HG02973 (cell line): ENCODE data around the gene SMYD3.

Source experiments
- ATAC-seq: cut with Tn5 transposase; IDR thresholded peaks from one replicate; pipeline ENCODE4 v1.9.1; 2021; ENCODE audit warnings: moderate library complexity; ENCODE audit not compliant: unreplicated experiment

Gene SMYD3

DNA sequence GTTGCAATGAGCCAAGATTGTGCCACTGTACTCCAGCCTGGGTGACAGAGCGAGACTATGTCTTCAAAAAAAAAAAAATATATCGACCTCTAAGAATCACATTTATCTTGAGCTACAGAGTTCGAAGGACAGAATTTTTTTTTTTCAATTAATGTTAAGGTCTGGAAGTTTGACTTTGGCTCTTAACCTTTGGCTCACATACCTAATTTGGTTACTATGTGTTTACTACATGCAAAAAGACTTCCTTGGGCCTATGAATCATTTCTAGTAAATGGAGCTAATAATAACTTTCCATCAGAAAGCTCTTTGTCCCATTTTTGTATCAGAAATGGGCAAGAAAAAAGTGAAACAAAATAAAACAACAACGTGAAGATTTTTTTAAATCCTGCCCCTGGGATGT is 351.2 kb downstream of the SMYD3 start:
- no peak for ATAC-seq

DNA sequence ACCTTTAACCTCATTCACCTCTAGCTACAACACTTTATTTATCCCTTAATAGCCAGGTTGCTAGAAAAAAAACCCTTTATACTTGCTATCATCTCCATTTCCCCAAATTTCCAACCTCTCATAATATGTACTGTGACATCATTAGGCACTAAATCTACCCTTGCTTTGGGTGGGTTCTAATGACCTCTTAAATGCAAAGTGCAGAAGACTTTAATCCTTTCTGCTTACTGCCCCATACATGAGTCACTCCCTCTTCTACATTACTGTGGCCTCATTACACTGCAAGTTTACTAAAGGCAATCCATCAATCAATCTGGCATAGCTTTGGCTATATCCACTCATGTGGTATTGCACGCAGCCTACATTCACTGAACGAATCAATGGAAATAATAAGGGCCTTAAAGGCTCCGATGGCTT is 353.3 kb downstream of the SMYD3 start:
- ATAC-seq, result no peak

DNA sequence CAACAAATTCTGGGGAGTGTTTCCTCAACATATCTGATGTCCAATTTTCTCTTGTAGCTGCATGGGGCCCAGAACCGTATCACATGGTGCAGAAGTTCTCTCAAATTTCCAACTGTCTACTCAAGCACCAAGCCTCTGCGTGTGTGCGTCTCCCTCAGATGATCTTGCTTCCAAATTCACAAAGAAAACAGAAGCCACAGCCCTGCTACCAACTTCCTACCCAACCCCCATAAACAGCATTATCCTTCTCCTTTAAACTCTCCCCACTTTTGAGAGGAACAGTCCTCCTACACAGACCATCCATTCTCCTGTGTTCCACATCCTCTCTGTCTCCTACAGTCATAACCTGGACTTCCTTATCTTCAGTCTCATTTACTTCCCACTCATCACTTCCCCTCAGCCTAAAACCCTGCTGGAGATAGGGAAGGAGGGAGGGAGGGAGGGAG is 354.1 kb downstream of the SMYD3 start:
- ATAC-seq, result no peak

DNA sequence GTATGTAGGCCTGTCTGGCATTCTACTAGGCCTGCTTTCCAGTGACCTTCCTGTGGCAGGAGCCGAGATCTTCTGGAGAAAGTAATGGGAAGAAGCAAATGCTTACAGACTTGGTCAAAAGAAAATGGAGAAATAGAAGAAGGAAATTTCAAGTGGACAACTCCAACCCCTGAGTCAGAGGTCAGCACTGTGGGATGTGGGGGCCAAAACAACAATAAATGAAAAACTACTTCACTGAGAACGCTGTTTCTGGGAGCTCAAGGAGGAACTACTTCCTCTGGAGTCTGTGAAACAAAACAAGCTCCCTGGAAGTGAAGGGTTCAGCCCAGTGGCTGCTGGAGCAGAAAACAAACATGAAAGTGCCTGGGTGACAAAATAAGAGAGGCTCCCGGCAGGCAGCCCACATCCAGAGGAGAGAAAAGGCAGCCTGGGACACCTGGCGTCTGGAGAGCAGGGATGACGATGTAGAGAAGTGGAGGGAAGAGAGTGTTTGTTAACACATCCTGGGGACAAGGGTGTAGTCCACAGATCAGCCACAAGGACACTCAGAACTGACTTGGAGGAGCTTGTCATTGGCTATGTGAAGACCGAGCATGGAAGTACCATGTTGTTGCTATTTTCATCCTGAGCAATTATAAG is 355.2 kb downstream of the SMYD3 start:
- ATAC-seq, result no peak

DNA sequence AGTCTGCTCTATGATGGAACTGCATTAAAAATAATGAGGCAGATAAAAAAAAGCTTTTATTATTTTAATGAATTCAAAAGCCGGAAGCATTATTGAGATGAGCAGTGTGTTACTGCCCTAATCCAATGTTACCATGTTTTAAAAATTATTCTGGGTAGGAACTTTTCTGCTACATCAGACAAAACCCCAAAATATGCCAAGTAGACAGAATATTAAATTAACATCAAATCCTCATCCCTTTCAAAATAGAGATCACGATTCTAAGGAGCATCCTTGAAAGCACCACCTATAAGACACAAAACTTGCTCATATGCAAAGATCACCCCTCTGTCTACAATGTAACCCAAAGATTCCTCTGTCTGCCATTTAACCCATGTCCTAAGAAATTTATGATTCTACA is 357.5 kb downstream of the SMYD3 start:
- no peak for ATAC-seq

DNA sequence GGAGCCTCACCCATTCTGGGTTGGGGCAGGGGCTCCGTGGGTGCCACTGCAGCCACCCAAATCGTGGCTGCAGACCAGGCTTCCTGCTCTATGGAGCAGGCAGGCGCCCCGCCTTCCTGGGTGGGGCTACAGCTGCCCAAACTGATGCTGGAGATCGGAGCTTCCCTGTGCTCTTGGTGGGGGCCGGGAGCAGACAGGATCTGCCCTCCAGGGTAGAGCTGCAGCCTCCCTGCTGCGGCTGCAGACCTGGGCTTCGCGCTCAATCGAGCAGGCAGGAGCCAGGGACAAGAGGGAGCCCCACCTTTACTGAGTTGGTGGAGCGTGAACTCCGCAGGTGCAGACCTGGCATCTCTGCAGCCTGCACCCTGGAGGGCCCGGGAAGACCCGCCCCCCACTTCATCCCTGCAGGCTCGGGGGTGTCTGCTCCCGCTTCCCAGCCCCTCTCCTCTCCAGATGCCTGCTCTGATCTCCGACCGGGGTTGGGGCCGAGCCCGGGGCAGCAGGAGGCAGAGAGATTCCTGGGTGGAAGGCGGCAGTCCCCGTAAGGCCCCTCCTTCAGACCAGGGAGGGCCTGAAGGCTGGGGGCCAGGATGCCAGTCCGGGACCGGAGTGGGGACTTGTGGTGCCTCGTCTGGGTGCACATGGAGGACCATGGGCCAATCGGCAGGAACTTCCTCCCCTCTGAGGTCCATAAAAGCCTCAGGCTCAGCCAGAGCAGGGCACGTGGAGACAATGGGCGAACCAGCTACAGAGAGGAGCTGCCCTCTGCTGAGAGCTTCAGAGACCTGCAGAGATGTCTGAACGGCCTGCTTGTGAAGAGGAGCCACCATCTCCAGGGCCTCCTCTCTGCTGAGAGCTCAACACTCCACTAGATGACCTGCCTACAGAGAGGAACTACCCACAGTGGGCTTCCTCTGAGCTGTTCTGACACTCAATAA is 359.3 kb downstream of the SMYD3 start:
- no peak for ATAC-seq

DNA sequence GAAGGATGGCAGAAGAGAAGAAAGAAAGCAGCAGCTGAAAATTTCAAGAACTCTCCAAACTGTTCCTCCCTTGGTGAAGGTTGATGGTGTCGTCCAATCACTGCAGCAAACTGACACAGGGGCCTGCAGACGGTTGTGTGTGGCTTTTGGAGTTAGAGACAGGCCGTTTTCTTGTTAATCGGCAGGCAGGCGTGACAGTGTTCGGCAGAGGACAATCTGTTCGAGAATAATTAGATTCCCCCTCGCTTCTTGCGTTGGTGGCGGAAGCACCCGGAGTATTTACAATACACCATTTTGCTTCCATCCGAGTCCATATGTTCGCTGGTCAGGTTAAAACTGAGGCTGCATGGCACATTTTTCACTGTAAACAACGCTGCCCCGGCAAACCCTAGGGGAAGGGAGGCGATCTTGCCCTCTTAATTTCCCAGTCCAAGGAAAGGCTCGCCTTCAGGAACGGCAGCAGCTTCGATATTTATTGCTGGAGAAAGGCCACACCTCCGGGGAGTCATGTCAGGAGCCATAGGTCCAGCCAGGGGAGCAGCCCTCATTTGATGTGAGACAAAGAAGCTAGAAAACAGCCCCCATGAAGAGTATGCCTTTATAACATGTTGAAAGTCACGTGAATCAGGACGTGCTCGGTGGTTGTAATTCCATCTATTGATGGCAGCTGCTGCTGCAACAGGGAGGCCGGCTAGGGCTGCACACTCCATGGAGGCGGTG is 360.1 kb downstream of the SMYD3 start:
- ATAC-seq, result no peak

DNA sequence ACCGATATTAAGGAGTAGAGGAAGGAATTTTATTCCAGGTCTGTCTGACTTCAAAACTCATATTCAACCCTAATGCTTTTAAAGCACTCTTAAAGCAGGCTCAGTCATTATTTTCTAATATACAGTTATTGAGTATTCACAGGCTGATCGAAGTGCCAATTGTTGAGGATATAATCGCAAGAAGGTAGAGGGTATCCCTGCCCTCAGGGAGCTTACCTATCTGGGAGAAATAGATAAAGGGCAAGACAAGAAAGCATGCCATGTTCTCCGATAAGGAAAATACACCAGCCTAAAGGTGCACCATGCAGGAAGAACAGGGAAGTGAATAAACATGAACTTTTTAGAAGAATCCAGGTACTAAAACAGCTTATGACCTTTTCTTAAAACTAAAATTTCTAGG is 361.2 kb downstream of the SMYD3 start:
- ATAC-seq, result no peak

DNA sequence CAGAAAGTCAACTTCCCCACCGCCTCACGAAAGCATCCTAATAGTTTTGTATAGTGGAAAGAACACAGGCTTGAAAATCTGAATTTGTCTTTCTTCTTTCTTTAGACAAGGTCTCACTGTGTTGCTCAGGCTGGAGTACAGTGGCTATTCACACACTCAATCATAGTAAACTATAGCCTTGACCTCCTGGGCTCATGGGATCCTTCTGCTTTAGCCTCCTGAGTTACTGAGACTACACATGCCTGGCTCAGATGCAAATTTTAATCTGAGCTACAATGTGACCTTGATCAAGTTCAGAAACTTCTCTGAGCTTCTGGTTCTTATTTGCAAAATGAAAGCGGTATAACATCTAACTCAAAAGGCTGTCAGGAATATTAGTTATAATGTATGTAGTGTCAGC is 362.1 kb downstream of the SMYD3 start:
- ATAC-seq, result no peak

DNA sequence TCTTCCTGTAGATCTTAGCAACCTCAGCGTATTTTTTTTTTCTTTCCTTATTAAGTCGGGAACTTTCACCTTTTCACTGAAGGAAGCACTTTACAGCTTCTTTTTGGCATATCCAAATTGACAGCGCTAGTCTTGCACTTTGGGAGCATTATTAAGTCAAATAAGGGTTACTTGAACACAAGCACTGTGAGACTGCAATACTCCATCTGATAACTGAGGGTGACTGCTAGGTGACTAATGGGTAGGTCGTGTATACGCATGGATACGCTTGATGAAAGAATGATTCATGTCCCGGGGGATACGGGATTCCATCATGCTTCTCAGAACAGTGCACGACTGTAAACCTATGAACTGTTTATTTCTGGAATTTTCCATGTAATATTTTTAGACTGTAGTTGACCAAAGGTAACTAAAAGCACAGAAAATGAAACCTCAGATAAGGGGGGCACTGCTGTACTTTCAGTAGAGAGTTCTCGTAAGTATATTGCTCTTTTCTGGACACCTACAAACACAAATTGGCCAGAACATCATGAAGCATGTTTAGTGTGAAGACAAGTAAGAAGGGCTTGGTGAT is 364.7 kb downstream of the SMYD3 start:
- no peak for ATAC-seq

DNA sequence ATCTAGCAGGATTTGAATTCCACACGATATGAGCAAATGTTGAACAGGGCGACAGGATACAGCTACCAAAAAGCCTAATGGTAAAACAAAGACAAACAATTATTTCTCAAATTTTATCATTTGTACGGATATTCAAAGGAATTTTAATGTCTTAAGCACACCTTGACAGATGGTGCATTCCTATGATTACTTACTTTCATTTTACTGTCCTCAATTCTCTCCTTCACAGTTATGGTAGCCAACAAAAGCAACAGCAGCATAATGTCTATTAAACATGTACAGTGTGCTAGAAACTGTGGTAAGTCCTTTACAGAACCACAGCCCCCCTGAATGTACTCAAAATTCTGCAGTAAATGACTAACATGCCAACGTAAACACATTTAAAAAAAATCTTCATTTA is 365.8 kb downstream of the SMYD3 start:
- ATAC-seq, result no peak

DNA sequence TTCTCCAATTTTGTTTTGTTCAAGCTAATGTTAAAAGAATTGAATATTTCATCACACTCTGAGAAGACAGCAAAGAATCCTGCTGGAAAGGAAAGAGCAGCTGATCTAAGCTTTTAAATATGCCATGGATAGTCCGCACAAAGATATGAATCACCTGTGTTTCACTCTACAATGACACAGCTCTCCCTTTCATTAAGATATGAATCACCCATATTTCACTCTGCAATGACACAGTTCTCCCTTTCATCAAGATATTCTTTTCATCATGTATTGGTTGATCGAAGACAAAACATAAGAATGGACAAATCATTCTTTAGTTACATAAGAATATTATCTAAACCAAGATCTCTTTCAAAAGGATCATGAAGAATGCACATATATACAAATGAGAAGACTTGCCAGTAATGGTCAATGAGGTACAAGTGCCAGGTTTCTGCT is 367.3 kb downstream of the SMYD3 start:
- ATAC-seq, result no peak

DNA sequence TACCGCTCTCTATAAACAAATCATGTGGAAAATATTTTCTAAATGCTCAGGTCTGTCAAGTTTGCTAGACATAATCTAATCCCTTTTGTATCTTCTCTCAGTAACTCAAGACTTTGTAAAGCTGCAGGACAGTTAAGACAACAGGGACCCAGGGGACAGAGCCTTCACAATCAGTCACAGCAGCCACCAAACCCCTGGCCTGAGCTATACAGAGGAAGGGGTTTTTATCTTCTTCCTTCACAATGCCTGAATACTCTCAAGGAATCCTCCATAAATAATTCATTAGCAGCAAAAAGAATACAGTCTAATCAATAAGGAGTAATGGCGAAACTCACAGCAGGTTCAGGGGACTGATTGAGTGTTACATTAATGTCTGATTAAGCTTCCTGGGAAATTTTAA is 368.3 kb downstream of the SMYD3 start:
- ATAC-seq, result no peak

DNA sequence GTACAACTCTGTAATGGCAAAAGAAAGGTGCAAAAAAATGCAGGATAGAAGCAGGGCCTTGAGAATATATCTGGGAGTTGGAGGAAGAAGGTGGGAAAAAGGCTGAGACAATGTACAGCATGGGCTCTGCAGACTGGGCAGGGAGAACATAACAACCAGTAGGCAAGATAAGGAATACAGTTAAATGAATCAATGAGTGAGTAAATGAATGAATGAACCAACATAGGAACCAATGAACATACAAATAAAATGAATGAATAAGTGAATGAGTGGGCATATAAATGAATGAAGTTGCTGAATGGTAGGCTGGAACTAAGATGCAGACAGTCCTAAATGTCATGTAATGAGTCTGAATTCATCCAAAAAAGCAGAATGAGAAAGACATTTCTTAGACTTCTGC is 370.6 kb downstream of the SMYD3 start:
- no peak for ATAC-seq

DNA sequence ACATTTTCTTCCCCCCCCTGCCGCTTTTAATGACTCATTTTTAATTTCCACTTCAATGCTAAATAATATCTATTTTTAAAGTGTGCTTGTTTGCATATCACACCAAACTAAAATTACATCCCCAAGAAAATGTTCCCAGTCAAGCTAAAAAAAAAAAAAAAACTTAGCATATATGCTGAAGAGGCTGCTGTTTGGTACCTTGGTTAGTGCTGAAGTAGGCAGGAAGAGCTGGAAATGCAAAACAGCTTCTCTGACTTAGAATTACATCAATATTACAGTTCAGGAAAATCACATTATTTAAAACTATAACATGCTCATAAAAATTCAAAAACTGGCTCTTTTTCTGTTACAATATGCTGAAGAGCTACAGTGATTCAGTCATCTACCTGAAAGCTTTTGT is 372.3 kb downstream of the SMYD3 start:
- no peak for ATAC-seq

DNA sequence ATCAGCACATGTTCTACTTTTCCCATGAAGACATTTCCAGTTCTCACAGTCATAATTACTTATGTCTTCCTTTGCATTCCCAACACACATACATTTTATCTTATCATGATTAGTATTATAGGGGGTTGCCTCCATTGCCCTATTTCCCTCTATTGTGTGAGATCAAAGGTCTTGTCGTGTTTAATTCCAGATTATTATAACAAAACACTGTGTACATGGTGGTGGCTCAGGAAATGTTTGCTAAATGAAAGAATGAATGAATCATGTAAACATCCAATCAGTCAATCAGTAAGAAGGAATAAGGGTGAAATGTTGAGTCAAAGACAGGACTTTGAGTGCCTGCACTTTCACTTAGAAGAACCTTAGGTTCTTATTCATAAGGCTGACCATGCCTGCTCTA is 376.0 kb downstream of the SMYD3 start:
- no peak for ATAC-seq

DNA sequence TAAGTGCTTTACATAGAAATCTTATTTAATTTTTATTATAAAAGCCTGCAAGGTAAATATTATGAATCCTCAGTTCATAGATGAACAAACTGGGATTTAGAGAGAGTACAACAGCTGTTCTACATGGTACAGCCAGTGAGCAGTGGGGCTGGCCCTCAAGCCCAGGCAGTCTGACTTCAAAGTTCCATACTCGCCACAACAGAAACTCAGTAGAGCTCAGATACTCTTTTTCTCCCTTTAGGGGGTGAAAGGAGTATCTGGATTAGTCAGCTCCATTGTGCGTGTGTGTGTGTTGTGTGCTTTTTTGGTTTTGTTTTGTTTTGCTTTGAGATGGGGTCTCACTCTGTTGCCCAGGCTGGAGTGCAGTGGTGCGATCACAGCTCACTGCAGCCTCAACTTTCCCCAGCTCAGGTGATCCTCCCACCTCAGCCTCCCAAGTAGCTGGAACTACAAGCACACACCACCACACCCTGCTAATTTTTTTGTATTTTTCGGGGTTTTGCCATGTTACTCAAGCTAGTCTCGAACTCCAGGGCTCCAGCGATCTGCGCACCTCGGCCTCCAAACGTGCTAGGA is 378.5 kb downstream of the SMYD3 start:
- no peak for ATAC-seq

DNA sequence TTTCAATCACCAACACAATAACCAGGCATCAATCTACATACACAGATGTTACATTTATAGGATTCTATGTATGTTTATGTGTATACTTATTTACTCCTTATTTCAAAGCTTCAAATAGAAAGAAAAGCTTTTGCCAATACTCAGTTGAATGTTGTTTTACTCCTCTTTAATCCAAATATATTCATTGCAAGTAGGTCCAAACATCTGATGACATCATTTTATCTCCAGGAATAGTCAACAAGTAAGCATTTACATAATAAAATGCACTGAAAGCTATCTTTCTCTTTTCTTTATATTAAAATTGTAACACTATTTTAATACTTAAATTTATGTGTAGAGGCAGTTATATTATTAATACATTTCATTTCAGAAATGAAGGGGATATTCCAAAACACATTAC is 380.5 kb downstream of the SMYD3 start:
- ATAC-seq, result no peak

DNA sequence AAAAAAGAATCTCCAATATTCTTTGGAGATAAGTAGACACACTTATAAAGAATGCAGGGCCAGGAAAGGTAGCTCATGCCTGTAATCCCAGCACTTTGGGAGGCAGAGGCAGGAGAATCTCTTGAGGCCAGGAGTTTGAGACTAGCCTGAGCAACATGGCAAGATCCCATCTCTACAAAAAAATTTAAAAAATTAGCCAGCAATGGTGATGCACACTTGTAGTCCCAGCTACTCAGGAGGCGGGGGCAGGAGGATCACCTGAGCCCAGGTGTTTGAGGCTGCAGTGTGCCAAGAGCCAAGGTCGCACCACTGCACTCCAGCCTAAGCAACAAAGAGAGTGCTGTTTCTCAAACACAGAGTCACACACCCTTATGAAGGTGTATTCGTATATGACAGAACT is 385.0 kb downstream of the SMYD3 start:
- no peak for ATAC-seq

DNA sequence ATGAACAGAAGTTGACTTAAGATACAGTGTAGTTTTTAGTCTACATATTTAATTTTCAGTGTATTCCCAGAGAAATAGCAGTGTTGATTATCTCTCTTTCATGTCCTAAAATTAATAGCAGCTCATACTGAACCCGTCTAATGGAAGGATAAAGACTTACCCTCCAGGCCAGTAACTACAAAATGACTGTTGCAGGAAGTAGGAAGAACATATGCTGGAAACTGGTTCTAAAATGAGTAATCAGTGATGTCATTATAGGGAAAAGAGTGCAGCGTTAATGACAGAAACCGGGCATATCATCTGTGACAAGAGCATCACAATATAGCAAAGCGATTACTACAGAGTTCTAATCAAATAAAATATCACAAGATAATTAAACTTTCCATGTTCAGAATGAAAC is 385.5 kb downstream of the SMYD3 start:
- ATAC-seq, result no peak
